DMS 273 treated with DMSO at 0.1 percent for 48 hours (cell line): Measurements from ENCODE around the gene ETFBKMT.
"Not testable (repeated sequence)": the region's sequence is repeated elsewhere in the genome, so short reads cannot be mapped to it uniquely, and the experiment has no call there.

Source experiments
- DNase-seq: peaks from one replicate; lab custom pipeline; 2025; lab: John Stamatoyannopoulos, UW

ETFBKMT gene

DNA sequence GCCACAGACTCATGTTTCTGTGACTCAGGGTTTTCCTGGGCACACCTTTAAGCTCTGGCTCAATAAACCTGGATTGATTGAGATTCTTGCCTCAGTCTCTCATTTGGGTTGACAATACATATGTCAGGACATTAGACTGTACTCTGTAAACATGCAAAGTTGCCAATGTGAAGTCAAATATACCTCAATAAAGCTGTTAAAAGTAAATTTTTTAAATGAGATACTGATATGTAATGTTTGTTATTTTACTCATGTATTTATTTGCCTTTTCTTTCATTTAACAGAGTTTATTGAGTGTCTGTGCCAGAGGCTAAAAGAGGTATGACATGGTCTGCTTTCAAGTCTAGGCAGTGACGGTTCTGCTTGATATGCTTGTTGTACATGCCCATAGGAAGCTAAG, 3.7 kb upstream of the ETFBKMT start:
- DNase-seq: no peak

DNA sequence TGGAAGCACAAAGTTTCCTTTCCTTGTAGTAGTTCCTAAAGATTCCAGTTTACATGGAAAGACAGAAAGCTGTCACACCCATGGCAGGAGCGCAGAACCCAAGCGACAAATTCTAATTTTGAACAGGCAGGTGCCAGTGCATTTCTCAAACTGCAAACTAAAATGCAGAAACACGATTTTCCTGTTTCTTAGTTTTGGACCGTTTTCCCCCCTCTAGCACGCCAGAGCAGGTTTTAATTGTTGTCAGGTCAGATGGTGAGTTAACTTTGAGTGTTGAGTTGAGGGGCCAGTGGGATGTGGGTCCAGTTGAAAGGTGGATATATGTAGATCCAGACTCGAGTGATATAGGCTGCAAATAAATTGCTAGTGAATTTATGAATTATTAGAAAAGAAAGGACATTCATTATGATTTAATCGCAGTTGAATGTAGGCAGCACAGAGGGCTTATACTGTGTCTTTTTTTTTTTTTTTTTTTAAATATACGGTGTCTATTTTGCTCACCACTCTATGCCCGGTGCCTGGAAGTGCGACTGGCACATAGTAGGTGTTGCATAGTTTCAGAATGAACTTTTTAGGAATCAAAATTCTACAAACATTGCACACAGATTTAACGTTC, 909 bp upstream of the ETFBKMT start:
- no peak for DNase-seq

DNA sequence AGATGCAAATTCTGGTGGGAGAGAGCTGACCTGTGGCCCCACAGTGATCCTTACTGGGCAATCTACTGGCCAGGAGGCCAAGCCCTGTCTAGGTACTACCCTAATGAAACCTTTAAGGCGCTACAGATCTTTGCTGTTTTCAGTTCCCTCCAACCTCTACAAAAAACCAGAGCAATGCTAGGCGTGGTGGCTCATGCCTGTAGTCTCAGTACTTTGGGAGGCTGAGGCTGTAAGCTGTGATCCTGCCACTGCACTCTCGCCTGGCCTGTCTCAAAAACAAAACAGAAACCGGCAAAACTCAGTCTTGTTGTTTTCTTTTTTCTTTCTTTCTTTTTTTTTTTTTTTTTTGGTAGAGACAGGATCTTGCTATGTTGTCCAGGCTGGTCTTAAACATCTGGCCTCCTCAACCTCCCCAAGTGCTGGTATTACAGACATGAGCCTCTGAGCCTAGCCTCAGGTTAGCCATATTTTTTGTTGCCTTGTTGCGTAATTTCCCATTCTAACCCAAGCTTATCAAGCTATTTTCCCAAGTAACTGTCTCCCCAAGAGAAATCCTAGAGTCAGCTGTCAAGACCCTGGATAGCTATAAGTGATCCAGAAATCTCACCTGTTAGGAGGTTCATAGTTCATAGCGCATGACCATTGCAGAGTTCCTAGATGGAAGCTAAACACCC, 2.8 kb downstream of the ETFBKMT start:
- no peak for DNase-seq

DNA sequence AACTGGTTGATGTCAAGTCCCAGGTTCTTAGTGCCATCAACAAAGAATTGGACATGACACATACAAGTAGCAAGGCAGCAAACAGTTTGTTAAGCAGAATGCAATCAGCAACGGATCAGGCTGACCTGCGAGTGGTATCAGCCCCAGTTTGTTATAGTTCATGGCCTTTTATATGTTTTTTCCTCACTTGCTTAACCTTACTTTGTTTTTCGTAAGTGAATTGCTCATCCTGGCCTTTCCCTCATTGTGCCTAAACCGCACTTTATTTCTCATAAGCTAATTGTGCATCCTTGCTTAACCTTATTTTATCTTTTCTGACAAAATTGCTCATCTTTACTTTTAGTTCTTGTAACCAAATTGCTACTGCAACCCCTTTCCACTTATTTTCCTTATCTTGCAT, 4.1 kb downstream of the ETFBKMT start:
- no peak for DNase-seq

DNA sequence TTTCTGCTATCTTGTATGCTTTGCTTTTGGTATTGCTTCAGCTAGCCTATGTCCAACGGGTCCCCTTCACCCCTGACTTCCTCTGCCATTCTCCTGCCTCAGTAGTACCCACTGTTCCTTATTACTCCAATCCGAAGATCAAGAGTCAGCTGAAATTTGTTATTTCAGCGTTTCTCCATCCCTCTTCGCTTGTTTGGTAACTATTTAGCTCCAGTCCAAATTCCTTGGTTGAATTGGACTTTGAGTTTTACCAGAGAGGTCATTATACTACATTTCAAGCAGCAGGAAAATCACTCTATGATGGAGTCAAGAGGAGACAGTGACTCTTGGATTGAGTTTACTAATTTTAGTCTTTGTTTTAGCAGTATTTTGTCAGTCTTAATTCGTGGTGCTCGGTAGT, 4.5 kb downstream of the ETFBKMT start:
- no peak for DNase-seq

DNA sequence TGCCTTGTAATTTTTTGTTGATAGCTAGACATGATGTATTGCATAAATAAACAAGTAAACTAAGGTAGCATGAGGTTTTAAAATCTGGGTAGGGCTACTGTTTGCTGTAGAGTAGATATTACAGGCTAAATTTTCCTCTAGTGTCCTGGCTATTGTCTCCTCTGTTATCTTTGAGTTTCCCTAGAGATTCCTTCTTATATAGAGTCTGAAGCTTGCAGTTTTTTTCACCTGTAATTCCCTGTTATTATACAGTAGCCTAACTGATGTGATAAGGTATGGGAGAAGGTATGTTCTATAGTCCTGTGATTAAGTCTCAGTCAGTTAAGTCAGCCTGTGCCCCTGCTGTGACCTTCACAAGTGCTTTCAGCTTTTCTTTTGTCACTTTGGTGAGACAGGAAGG, 9.5 kb downstream of the ETFBKMT start:
- no peak for DNase-seq

DNA sequence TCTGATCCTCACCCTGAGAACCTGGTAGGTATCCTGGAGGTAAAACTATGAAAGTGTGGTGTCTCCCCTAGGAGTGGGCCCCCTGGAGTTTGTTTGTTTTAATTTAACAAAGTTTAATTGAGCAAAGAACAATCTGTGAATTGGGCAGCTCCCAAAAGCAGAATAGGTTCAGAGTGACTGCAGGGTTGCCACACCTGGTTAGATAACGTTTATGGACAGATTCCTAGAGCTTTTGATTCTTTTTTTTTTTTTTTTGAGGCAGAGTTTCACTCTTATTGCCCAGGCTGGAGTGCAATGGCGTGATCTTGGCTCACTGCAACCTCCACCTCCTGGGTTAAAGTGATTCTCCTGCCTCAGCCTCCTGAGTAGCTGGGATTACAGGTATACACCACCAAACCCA, 10.1 kb downstream of the ETFBKMT start:
- not testable (repeated sequence) for DNase-seq

DNA sequence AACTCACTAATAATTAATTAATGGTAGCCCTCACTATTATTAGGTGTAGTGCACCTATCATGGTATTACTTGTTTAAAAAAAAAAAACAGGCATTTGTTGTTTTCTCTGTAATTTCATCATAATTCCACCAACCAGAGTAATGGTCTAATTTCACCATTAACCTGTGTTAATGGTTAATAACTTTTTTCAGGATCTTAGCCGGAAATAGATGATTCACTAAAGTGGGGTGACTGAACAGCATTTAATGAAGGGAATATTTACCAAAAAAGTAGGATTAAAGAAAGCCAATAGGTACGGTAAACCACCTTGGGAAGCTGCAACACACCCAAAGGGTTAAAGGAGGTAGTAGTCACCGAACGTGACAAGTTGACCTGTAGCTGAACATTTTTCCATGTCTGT, 13.0 kb downstream of the ETFBKMT start:
- DNase-seq: no peak

DNA sequence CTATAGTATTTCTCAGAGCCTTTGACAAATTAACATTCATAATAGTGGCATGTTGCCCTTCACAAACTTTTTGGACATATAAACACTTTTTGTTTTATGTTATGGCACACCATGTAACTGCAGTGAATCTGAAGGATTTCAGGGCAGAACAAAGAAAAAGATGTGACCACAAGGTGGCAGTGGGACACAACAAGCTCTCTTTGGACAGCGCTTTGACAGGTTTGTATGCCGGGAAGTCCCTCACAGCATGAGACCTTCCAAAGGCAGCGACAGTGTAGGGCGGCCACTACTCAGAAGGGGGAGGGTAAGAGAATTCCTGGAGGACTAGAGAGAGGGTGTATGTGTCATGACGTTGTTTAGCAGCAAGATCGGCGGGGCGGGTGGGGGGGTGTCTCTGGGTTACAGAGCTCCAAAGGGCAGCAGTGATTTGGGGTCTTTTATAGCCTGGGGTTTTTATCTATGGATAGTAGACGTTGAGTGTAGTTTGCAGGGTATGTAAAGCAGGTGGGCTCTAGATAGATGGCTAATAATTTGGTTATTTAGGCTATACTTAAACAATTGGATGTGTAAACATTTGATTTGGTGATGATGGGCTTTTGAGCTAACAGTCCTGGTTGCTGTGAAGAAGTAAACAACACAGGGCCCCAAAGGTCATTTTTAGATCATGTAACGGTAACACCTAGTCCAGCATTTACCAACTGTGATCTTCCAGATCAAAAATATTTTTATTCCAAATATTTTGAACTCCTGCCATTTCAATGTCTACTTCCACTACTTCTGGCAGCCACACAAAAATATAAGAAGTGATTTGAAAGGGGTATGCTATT, 22.9 kb downstream of the ETFBKMT start:
- peak; percentile 5 for DNase-seq

DNA sequence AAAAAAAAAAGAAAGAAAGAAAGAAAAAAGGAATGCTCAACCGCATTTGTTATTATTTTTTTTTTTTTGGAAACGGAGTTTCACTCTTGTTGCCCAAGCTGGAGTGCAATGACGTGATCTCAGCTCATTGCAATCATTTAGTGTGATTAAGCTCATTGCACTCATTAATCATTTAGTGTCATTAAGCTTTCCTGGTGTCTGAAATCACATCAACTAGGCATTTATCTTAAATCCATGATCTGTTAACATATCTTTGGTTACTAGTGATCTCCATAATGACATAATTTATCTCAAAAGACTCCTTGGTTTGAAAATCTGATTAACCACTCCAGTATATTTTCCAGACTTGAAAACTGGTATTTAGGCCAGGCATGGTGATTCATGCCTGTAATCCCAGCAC, 26.3 kb downstream of the ETFBKMT start:
- no peak for DNase-seq

DNA sequence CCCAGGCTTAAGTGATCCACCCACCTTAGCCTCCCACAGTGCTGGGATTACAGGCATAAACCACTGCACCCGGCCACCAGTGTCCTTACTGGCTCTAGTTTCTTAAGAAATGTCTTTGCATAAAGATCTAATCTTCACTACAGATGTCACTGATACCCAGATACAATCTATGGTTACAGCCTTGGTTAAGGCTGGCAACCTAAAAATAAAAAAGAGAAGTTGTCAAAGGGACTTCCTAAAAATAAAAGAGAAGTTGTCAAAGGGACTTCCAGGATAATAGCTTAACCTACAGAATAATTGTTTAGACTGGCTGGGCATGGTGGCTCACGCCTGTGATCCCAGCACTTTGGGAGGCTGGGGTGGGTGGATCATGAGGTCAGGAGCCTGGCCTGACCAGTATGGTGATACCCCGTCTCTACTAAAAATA, 27.6 kb downstream of the ETFBKMT start:
- DNase-seq: no peak

DNA sequence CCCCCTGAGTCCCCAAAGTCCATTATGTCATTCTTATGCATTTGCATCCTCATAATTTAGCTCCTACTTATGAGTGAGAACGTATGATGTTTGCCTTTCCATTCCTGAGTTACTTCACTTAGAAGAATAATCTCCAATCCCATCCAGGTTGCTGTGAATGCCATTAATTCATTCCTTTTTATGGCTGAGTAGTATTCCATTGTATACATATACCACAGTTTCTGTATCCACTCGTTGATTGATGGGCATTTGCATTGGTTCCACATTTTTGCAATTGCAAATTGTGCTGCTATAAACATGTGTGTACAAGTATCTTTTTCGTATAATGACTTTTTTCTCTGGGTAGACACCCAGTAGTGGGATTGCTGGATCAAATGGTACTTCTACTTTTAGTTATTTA, 30.4 kb downstream of the ETFBKMT start:
- not testable (repeated sequence) for DNase-seq

DNA sequence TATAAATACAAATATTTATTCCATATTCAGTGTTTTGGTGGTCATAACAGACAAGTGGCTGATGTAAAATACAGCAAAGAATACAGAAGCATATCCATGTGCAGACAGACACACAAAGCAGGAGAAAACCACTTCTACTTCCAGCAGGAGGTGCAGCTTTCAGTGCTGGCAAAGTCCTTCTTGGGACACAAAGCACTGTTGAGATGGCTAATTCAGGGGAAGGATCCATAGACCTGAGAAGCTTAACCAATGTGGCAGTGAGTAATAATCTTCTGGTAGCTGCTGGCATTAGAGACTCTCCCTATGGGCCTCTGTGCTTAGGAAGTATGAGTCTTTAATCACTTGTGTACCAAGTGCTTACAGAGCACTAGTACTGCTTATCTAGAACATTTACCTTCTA, 42.6 kb downstream of the ETFBKMT start:
- DNase-seq: no peak

DNA sequence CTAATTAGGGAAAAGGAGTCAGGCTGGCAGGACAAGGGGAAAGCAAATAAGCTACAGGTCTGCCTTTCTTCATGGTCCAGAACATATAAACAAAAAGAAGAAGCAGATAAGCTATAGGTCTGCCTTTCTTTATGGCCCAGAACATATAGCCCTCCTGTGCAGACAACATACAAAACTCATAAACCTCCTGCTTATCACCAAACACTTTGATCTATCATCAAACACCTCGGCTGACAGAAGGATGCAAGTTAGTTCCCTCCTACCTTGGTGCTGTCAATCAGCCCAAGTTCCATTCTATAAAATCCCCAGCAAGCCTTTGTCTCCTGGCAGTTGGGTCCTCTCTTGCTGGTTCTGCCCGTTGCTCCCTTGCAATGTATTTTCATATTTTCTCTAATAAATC, 46.1 kb downstream of the ETFBKMT start:
- DNase-seq: no peak

DNA sequence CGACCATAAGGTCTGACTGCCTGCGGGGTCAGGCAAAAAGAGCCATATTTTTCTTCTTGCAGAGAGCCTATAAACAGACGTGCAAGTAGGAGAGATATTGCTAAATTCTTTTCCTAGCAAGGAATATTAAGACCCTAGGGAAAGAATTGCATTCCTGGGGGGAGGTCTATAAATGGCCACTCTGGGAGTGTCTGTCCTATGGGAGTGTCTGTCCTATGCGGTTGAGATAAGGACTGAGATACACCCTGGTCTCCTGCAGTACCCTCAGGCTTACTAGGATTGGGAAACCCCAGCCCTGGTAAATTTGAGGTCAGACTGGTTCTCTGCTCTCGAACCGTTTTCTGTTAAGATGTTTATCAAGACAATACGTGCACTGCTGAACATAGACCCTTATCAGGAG, 48.6 kb downstream of the ETFBKMT start:
- not testable (repeated sequence) for DNase-seq

DNA sequence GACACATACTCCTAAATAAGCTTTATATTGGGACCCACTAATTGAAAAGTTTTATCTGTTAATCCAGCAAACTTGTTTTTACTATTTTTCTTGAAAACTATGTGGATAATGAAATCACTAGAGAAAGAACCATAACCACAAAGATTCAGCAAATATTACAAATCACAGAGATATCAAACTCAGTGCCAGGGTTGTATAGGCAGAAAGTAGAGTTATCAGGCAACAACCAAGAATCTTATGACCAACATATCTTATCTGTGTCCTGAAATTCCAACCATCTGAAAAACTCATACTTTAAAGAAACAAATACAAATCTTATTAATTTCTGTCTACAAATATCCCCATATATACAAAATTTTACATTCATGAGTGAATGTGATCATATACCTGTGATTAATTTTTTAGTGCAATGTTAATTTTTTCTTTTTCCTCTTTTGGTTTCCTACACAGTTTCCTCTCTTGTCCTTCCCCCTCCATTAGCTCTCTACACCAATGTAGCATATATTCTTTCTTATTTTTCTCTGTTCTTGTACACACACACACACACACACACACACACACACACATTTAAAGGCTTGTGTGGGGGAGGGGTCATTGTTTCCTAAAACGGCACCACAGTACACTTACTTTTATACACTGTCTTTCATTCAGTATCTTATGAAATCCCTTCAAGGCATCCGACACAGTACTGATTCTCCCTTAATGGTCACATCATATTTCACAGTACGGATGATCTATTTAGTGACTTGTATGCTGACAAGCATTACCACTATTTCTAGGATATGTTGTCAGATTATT, 50.7 kb downstream of the ETFBKMT start:
- no peak for DNase-seq

DNA sequence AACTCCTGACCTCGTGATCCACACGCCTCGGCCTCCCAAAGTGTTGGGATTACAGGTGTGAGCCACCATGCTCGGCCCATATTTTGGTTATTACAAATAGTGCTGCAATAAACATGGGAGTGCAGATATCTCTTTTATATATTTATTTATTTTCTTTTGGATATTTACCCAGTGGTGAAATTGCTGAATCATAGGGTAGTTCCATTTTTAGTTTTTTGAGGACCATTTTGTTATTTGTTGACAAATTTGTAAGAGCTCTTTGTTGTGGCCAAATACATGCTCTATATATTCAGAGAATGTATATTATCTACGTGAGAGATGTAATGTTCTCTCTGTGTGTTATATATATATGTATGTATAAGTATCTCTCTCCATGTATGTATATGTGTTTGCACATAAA, 53.4 kb downstream of the ETFBKMT start:
- DNase-seq: no peak

DNA sequence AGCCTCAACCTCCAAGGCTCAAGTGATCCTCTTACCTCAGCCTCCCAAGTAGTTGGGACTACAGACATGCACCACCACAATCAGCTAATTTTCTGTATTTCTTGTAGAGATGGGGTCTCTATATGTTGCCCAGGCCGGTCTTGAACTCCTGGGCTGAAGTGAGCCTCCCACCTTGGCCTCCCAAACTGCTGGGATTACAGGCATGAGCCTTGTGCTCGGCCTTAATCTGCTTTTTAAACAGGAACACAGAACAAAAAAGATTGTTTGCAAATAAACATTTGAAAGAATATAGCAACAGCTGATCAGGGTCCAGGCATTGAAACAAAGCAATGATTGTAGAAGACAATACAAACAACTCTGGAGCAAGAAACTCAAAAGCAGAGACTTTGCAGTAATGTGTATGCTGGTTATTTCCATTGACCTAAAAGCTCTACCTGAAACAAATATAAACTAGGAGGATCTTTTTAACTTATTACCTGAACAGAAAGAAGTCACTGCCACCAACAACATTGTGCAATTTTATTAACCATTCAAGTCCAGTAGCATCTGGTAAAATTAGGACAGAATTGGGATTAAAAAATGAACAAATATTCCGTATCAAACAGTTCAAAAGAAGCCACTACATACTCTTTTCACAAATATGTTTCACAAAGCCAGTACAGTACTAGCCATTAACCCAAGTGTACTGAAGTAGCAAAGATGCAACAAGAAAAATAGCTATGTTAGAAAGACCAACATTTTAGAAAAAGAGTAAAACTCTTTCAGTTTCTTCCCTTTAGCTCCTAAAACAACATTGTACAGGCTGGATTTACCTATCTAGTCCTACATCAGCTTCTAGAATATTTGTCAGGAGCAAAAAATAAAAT, 55.2 kb downstream of the ETFBKMT start:
- no peak for DNase-seq

DNA sequence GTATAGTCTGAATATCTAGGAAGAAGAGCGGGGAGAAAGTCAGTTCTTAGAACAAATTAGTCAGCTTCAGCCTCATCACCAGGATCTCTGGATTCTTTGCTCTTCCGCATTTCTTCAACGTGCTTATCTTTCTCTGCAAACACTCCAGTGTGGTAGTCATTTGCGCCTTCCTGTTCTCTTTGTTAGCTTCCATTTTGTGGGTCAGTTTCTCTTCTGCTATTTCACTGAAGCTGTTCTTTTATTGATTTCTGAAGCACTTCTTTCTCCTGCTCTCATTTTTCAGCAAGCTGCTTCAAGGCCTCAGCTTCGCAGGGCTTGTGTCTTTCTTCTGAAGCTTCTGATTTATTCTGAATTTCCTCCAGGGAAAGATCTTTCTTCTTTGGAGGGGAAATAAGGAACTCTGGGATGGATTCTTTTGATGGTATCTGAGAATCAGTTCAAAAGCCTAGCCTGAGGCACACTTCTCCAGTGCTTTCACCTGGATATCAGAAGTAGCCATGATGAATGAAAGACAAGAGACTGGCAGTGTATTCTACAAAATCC, 55.9 kb downstream of the ETFBKMT start:
- no peak for DNase-seq

DNA sequence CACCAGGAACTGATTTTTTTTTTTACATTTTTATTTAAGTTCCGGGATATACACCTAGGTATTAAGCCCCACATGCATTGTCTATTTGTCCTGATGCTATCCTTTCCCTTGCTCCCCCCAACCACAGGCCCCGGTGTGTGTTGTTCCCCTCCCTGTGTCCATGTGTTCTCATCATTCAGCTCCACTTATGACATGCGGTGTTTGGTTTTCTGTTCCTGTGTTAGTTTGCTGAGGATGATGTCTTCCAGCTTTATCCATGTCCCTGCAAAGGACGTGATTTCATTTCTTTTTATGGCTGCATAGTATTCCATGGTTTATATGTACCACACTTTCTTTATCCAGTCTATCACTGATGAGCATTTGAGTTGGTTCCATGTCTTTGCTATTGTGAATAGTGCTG, 57.5 kb downstream of the ETFBKMT start:
- not testable (repeated sequence) for DNase-seq

DNA sequence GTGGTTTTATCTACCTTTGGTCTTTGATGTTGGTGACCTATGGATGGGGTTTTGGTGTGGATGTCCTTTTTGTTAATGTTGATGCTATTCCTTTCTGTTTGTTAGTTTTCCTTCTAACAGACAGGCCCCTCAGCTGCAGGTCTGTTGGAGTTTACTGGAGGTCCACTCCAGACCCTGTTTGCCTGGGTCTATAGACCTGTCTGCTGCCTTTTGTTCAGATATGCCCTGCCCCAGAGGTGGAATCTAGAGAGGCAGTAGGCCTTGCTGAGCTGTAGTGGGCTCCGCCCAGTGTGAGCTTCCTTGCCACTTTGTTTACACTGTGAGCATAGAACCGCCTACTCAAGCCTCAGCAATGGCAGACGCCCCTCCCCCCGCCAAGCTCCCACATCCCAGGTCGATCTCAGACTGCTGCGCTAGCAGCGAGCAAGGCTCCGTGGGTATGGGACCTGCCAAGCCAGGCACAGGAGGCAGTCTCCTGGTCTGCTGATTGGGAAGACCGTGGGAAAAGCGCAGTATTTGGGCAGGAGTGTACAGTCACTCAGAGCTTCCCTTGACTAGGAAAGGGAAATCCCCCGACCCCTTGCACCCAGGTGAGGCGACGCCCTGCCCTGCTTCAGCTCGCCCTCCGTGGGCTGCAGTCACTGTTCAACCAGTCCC, 59.2 kb downstream of the ETFBKMT start:
- DNase-seq: not testable (repeated sequence)
